Right lobe of liver (tissue), 4 donors: ENCODE data around the gene CRPPA.

ENCODE experiments used
- CTCF ChIP-seq, 4 donors: fragments of 200-600 bp in 3 of 4; fragments of 450-650 bp in 1 of 4; IDR thresholded peaks; one replicate each; pipeline versions ENCODE4 v1.5.1 to v1.8.0; 2016 to 2022; ENCODE audit warnings: antibody characterized with exemption in 4 of 4, mild to moderate bottlenecking in 2 of 4
- POLR2A ChIP-seq: fragments of 450-650 bp; IDR thresholded peaks from one replicate; pipeline ENCODE4 v1.6.1; 2017; ENCODE audit warnings: antibody characterized with exemption, mild to moderate bottlenecking
- donor health status: DM: no; HTN: no; CAD: no.
- donor health status: DM: no; HTN: no; CAD: no.
- donor health status: DM: no; HTN: yes; CAD: no.

- peak; percentile 77 for TF ChIP-seq POLR2A
- no peak for TF ChIP-seq CTCF (IDR thresholded peaks at IDR 0.05)
Observed at GRCh38 chr7:16421333-16422102, at the start of gene CRPPA.
